Stomach smooth muscle (tissue), 2 donors: ENCODE results near the gene ZPBP.

Source experiments
- H3K27ac ChIP-seq: one replicate; pipeline ENCODE4 v1.7.0; 2013; ENCODE audit warnings: mild to moderate bottlenecking, low read length, inconsistent platforms
- H3K27me3 ChIP-seq, 2 donors: one replicate each; pipeline ENCODE4 v1.7.0; 2013; ENCODE audit warnings: low read length in 2 of 2; ENCODE audit not compliant: insufficient read depth in 2 of 2, control insufficient read depth in 1 of 2
- H3K36me3 ChIP-seq, 2 donors: one replicate each; pipeline ENCODE4 v1.7.0; 2013; ENCODE audit warnings: low read length in 2 of 2; ENCODE audit not compliant: control insufficient read depth in 2 of 2, insufficient read depth in 2 of 2
- H3K4me1 ChIP-seq: one replicate; pipeline ENCODE4 v1.7.0; 2013; ENCODE audit warnings: low read length; ENCODE audit not compliant: control insufficient read depth, insufficient read depth
- H3K4me3 ChIP-seq, 2 donors: one replicate each; pipeline ENCODE4 v1.7.0; 2013; ENCODE audit warnings: low read length in 2 of 2
- H3K9ac ChIP-seq, 2 donors: one replicate each; pipeline ENCODE4 v1.7.0; 2013; ENCODE audit warnings: low read length in 2 of 2, mild to moderate bottlenecking in 1 of 2
- H3K9me3 ChIP-seq, 2 donors: one replicate each; pipeline ENCODE4 v1.7.0; 2013; ENCODE audit warnings: low read length in 2 of 2; ENCODE audit not compliant: control insufficient read depth in 2 of 2
- donor health status: healthy.
- donor health status: Pancreatic carcinoma.

The ZPBP gene

GRCh38 chr7:50101873-50102272 lies 8.8 kb upstream of the ZPBP start:
- peaks cover 5 to 9% of the 10 kb centered on the region in 2 donors for H3K27me3 ChIP-seq
- no peaks in the 10 kb centered on the region for H3K9me3 ChIP-seq
- no peaks in the 10 kb centered on the region for H3K4me1 ChIP-seq
- H3K9ac ChIP-seq: no peak overlapping the region
- H3K27ac ChIP-seq: no peak overlapping the region
- H3K36me3 ChIP-seq: no peaks in the 10 kb centered on the region
- no peak overlapping the region for H3K4me3 ChIP-seq

GRCh38 chr7:50095634-50096033 lies 2.6 kb upstream of the ZPBP start:
- H3K36me3 ChIP-seq: no peaks in the 10 kb centered on the region
- H3K9me3 ChIP-seq: no peaks in the 10 kb centered on the region
- H3K27me3 ChIP-seq: peaks cover 3 to 4% of the 10 kb centered on the region in 2 donors
- no peak overlapping the region for H3K4me3 ChIP-seq
- H3K9ac ChIP-seq: no peak overlapping the region
- peaks cover 4% of the 10 kb centered on the region for H3K4me1 ChIP-seq
- no peak overlapping the region for H3K27ac ChIP-seq

GRCh38 chr7:50088463-50089129 lies 4.5 kb downstream of the ZPBP start:
- Histone ChIP-seq H3K4me1 (peaks cover 4% of the 10 kb centered on the region), H3K27ac (no peak overlapping the region), H3K9ac (no peak overlapping the region), H3K4me3 (no peak overlapping the region), H3K27me3 (no peaks in the 10 kb centered on the region), H3K9me3 (no peaks in the 10 kb centered on the region), H3K36me3 (no peaks in the 10 kb centered on the region)

- Histone ChIP-seq H3K27me3 (no peaks in the 10 kb centered on the region), H3K4me1 (no peaks in the 10 kb centered on the region), H3K9me3 (no peaks in the 10 kb centered on the region), H3K36me3 (no peaks in the 10 kb centered on the region), H3K9ac (no peak overlapping the region), H3K27ac (no peak overlapping the region), H3K4me3 (no peak overlapping the region)
Measured at GRCh38 chr7:50085344-50085743, 7.7 kb downstream of the ZPBP start.

GRCh38 chr7:50073093-50073492 lies 20.0 kb downstream of the ZPBP start:
- Histone ChIP-seq H3K4me3 (no peak overlapping the region), H3K27me3 (no peaks in the 10 kb centered on the region), H3K4me1 (peaks cover 14% of the 10 kb centered on the region), H3K9ac (no peak overlapping the region), H3K36me3 (no peaks in the 10 kb centered on the region), H3K27ac (no peak overlapping the region), H3K9me3 (peaks cover 4 to 5% of the 10 kb centered on the region in 2 donors)

GRCh38 chr7:50069613-50070012 lies 23.4 kb downstream of the ZPBP start:
- peaks cover 16% of the 10 kb centered on the region for H3K4me1 ChIP-seq
- H3K27me3 ChIP-seq: no peaks in the 10 kb centered on the region
- no peaks in the 10 kb centered on the region for H3K36me3 ChIP-seq
- peak overlapping the region; percentile 37 for H3K27ac ChIP-seq
- H3K4me3 ChIP-seq: peak overlapping the region; percentile 63 to 81
- peaks cover 4 to 5% of the 10 kb centered on the region in 2 donors for H3K9me3 ChIP-seq
- H3K9ac ChIP-seq: peak overlapping the region; percentile 40 to 82

- no peaks in the 10 kb centered on the region for H3K36me3 ChIP-seq
- H3K4me1 ChIP-seq: peaks cover 16% of the 10 kb centered on the region
- H3K9ac ChIP-seq: peak overlapping the region; percentile 40 to 82
- no peaks in the 10 kb centered on the region for H3K27me3 ChIP-seq
- peak overlapping the region; percentile 63 to 81 for H3K4me3 ChIP-seq
- peak overlapping the region; percentile 53 for H3K27ac ChIP-seq
- H3K9me3 ChIP-seq: peaks cover 4 to 5% of the 10 kb centered on the region in 2 donors
Measured at GRCh38 chr7:50068850-50069551, 24.0 kb downstream of the ZPBP start.

GRCh38 chr7:50068026-50068425 lies 25.0 kb downstream of the ZPBP start:
- H3K4me1 ChIP-seq: peaks cover 16% of the 10 kb centered on the region
- peak overlapping the region; percentile 63 to 81 for H3K4me3 ChIP-seq
- H3K9me3 ChIP-seq: peaks cover 3 to 4% of the 10 kb centered on the region in 2 donors
- H3K36me3 ChIP-seq: no peaks in the 10 kb centered on the region
- H3K9ac ChIP-seq: peak overlapping the region; percentile 40 to 82
- no peak overlapping the region for H3K27ac ChIP-seq
- H3K27me3 ChIP-seq: no peaks in the 10 kb centered on the region

GRCh38 chr7:50062951-50063350 lies 30.1 kb downstream of the ZPBP start:
- Histone ChIP-seq H3K9ac (no peak overlapping the region), H3K36me3 (no peaks in the 10 kb centered on the region), H3K27me3 (peaks cover 0 to 2% of the 10 kb centered on the region in 2 donors), H3K9me3 (no peaks in the 10 kb centered on the region), H3K4me1 (peaks cover under 1% of the 10 kb centered on the region), H3K27ac (no peak overlapping the region), H3K4me3 (no peak overlapping the region)

- Histone ChIP-seq H3K4me1 (no peaks in the 10 kb centered on the region), H3K27ac (no peak overlapping the region), H3K9me3 (no peaks in the 10 kb centered on the region), H3K9ac (no peak overlapping the region), H3K36me3 (no peaks in the 10 kb centered on the region), H3K27me3 (peaks cover 0 to 2% of the 10 kb centered on the region in 2 donors), H3K4me3 (no peak overlapping the region)
Measured at GRCh38 chr7:50056131-50056530, 36.9 kb downstream of the ZPBP start.

GRCh38 chr7:50047716-50048115 lies 45.3 kb downstream of the ZPBP start:
- Histone ChIP-seq H3K36me3 (no peaks in the 10 kb centered on the region), H3K4me3 (no peak overlapping the region), H3K9me3 (no peaks in the 10 kb centered on the region), H3K4me1 (no peaks in the 10 kb centered on the region), H3K9ac (no peak overlapping the region), H3K27ac (no peak overlapping the region), H3K27me3 (no peaks in the 10 kb centered on the region)
